HEK293T (cell line): Measurements from ENCODE around the gene SYNE1.

Experiments
- CTCF ChIA-PET: fragments of 350-600 bp; formaldehyde crosslinking; extraction: SDS; loops from one replicate; lab custom pipeline; 2021; ENCODE audit warnings: antibody characterized with exemption, inconsistent platforms; lab: Yijun Ruan, JAX
- POLR2A ChIA-PET: fragments of 350-600 bp; formaldehyde crosslinking; extraction: SDS; loops from one replicate; lab custom pipeline; 2020; ENCODE audit warnings: antibody characterized with exemption, inconsistent platforms; lab: Yijun Ruan, JAX
- DNase-seq: peaks from one replicate; pipeline ENCODE4 v3.0.0; 2012; ENCODE audit warnings: mixed read lengths; ENCODE audit errors: extremely low spot score
- ARNT ChIP-seq: fragments of 450-650 bp; IDR thresholded peaks from 2 replicates; pipeline ENCODE4 v1.6.1; 2017; ENCODE audit warnings: mild to moderate bottlenecking
- BHLHE40 ChIP-seq: fragments of 450-650 bp; IDR thresholded peaks from 2 replicates; pipeline ENCODE4 v1.6.1; 2016; ENCODE audit warnings: mild to moderate bottlenecking, moderate library complexity, borderline replicate concordance
- CTBP1 ChIP-seq: fragments of 450-650 bp; IDR thresholded peaks from 2 replicates; pipeline ENCODE4 v1.6.1; 2016; ENCODE audit warnings: borderline replicate concordance
- ELF4 ChIP-seq: fragments of 450-650 bp; IDR thresholded peaks from 2 replicates; pipeline ENCODE4 v1.6.1; 2017; ENCODE audit warnings: antibody characterized with exemption
- FOXA1 ChIP-seq: fragments of 450-650 bp; IDR thresholded peaks from 2 replicates; pipeline ENCODE4 v1.6.1; 2016; ENCODE audit warnings: mild to moderate bottlenecking
- FOXK2 ChIP-seq: fragments of 450-650 bp; IDR thresholded peaks from 2 replicates; pipeline ENCODE4 v1.6.1; 2016; ENCODE audit warnings: mild to moderate bottlenecking
- FOXM1 ChIP-seq: fragments of 450-650 bp; IDR thresholded peaks from 2 replicates; pipeline ENCODE4 v1.6.1; 2017; ENCODE audit warnings: mild to moderate bottlenecking, borderline replicate concordance
- HDGF ChIP-seq: fragments of 450-650 bp; IDR thresholded peaks from 2 replicates; pipeline ENCODE4 v1.6.1; 2017; ENCODE audit warnings: antibody characterized with exemption, borderline replicate concordance
- L3MBTL2 ChIP-seq: fragments of 450-650 bp; conservative IDR thresholded peaks from 2 replicates; pipeline ENCODE4 v1.6.1; 2016; ENCODE audit warnings: mild to moderate bottlenecking
- LEF1 ChIP-seq: fragments of 450-650 bp; IDR thresholded peaks from 2 replicates; pipeline ENCODE4 v1.6.1; 2017; ENCODE audit warnings: mild to moderate bottlenecking, borderline replicate concordance
- NFRKB ChIP-seq: fragments of 450-650 bp; IDR thresholded peaks from 2 replicates; pipeline ENCODE4 v1.6.1; 2016; ENCODE audit warnings: mild to moderate bottlenecking, moderate library complexity
- SP1 ChIP-seq: fragments of 450-650 bp; IDR thresholded peaks from 2 replicates; pipeline ENCODE4 v1.6.1; 2017
- SUZ12 ChIP-seq: fragments of 450-650 bp; IDR thresholded peaks from 2 replicates; pipeline ENCODE4 v1.6.1; 2016; ENCODE audit warnings: mild to moderate bottlenecking
- TARDBP ChIP-seq: fragments of 450-650 bp; IDR thresholded peaks from 2 replicates; pipeline ENCODE4 v1.6.1; 2016
- ZNF384 ChIP-seq: fragments of 450-650 bp; IDR thresholded peaks from 2 replicates; pipeline ENCODE4 v1.6.1; 2016
- TF ChIP-seq, protein P1 (sequence below): fragments of 450-650 bp; IDR thresholded peaks from 2 replicates; pipeline ENCODE4 v1.6.1; 2016

Gene SYNE1

DNA sequence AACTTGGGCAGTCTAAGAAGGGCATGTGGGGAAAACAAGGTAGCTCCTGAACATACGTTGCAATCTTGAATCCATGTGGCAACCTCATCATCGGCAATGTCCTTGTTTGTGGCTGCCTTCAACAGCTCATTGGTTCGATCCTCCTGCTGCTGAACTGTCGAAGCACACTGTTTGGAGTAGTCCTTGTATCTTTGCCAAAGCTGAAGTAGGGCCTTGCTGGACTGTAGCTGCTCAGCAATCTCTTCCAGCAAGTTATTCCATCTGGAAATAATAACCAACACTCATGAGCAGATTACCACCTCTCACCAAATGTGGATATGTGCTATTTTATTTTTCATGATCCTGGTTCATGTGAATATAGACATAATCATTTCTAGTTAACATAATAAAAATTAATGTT is 416.4 kb downstream of the SYNE1 start:
- POLR2A ChIA-PET, result no interaction called here

GRCh38 chr6:152218887-152219286 is 418.3 kb downstream of the SYNE1 start:
- no peak for DNase-seq
- ChIA-PET CTCF (interaction anchor here (0.7 kb wide), 1 partner anchor 1230 kb away, joined by 3 read pairs; no protein-coding TSS in a partner anchor), POLR2A (no interaction called here)
- no peak for TF ChIP-seq FOXA1
- no peak for TF ChIP-seq TARDBP
- TF ChIP-seq SUZ12, result no peak
- TF ChIP-seq BHLHE40, result no peak
- no peak for TF ChIP-seq CTBP1
- TF ChIP-seq L3MBTL2, result no peak
- no peak for TF ChIP-seq ZNF384
- TF ChIP-seq SP1, result no peak
- TF ChIP-seq, protein P1, sequence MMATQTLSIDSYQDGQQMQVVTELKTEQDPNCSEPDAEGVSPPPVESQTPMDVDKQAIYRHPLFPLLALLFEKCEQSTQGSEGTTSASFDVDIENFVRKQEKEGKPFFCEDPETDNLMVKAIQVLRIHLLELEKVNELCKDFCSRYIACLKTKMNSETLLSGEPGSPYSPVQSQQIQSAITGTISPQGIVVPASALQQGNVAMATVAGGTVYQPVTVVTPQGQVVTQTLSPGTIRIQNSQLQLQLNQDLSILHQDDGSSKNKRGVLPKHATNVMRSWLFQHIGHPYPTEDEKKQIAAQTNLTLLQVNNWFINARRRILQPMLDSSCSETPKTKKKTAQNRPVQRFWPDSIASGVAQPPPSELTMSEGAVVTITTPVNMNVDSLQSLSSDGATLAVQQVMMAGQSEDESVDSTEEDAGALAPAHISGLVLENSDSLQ, result no peak
- TF ChIP-seq HDGF, result no peak
- no peak for TF ChIP-seq FOXK2
- TF ChIP-seq FOXM1, result no peak
- TF ChIP-seq LEF1, result no peak
- TF ChIP-seq ELF4, result no peak
- no peak for TF ChIP-seq NFRKB

More for the DNA sequence above, 416.4 kb downstream of the SYNE1 start:
- TF ChIP-seq FOXK2 (no peak), L3MBTL2 (no peak), BHLHE40 (no peak), HDGF (no peak), ELF4 (no peak), NFRKB (no peak), CTBP1 (no peak), SP1 (no peak), FOXM1 (no peak), ARNT (no peak), ZNF384 (no peak), FOXA1 (no peak)
- TF ChIP-seq, protein P1, result no peak
- no peak for DNase-seq
- CTCF ChIA-PET, result no interaction called here

GRCh38 chr6:152212437-152212836 is 424.7 kb downstream of the SYNE1 start:
- POLR2A ChIA-PET, result no interaction called here
- no peak for DNase-seq
- CTCF ChIA-PET, result no interaction called here
- TF ChIP-seq, protein P1, result no peak
- no peak for TF ChIP-seq HDGF
- TF ChIP-seq ELF4, result no peak
- no peak for TF ChIP-seq NFRKB
- no peak for TF ChIP-seq SP1
- TF ChIP-seq TARDBP, result no peak
- no peak for TF ChIP-seq ARNT
- no peak for TF ChIP-seq SUZ12
- no peak for TF ChIP-seq BHLHE40
- TF ChIP-seq L3MBTL2, result no peak
- no peak for TF ChIP-seq CTBP1
- TF ChIP-seq FOXK2, result no peak

- DNase-seq, result no peak
- CTCF ChIA-PET, result no interaction called here
- TF ChIP-seq ELF4 (no peak), TARDBP (no peak), LEF1 (no peak), ARNT (no peak), HDGF (no peak), L3MBTL2 (no peak), FOXM1 (no peak), NFRKB (no peak), CTBP1 (no peak), ZNF384 (no peak), SP1 (no peak), BHLHE40 (no peak), FOXA1 (no peak), FOXK2 (no peak), SUZ12 (no peak)
- TF ChIP-seq, protein P1, result no peak
- POLR2A ChIA-PET, result no interaction called here
Measured at GRCh38 chr6:152209211-152209610, 428.0 kb downstream of the SYNE1 start.

DNA sequence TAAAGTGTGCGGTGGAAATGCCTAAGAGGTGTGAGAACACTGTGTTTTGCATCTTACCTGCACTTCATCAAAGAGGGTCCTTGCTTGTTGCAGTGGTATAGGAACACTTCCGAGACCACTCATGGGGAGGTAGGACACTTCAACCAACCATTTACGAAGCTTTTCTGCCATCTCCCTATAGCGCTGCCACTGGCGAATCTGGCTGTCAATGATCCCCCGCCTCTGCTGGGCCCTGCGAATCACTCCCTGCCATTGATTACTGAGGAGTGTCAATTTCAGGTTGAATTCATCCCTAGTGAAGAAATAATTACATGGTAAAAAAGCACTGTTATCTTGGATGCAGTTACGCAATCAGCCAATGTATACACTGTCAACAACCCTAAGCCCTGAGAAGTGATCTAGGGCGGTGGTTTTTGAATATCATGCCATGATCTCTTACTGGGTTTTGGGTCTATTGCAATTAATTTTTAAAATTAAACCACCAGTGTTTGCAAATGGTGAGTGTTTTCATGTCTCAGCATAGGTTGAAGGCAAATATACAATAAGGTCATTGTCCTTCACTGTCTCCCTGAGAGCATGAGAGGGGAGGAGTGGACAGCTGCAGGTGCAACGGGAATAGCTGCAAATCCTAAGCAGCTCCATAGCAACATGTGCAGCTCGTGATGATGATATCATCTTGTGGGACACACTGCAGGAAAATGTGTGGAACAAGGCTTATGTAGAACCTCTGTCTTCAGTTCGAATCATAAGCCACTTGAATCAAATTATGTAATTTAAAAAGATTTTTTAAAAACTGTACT is 429.0 kb downstream of the SYNE1 start:
- TF ChIP-seq FOXA1 (no peak), FOXK2 (no peak), SP1 (no peak), ZNF384 (no peak), FOXM1 (no peak), ARNT (no peak), BHLHE40 (no peak), LEF1 (no peak), ELF4 (no peak), NFRKB (no peak), TARDBP (no peak), SUZ12 (no peak), CTBP1 (no peak), L3MBTL2 (no peak), HDGF (no peak)
- TF ChIP-seq, protein P1, result no peak
- POLR2A ChIA-PET, result no interaction called here

More for the DNA sequence above, 429.0 kb downstream of the SYNE1 start:
- CTCF ChIA-PET, result interaction anchor here (0.7 kb wide), 1 partner anchor 12 kb away, joined by 3 read pairs; no protein-coding TSS in a partner anchor
- no peak for DNase-seq
